PC-3 (cell line): ENCODE measurements around the gene ZNF784. TPM values are rescaled to one million over a fixed set of nuclear protein-coding genes. Genes with fewer than 3 reads are reported as not detected.

Experiments used
- ATAC-seq: fragments of 200-7000 bp; cut with Tn5 transposase; 2 replicates; pipeline ENCODE4 v1.9.1; 2020; ENCODE audit warnings: mild to moderate bottlenecking, moderate library complexity
- BruUV-seq: library from RNA; stranded (reverse); fragments of 400-500 nt; replicated peaks from 2 replicates; lab custom pipeline; 2021; lab: Mats Ljungman, UMichigan
- CTCF ChIA-PET: fragments of 300-600 bp; sonication (Branson Sonifier 250); formaldehyde crosslinking; loops from one replicate; lab custom pipeline; 2022; ENCODE audit warnings: antibody characterized with exemption; lab: Charles Lee
- POLR2A ChIA-PET: fragments of 300-600 bp; sonication (Branson Sonifier 250); formaldehyde crosslinking; loops from one replicate; lab custom pipeline; 2022; ENCODE audit warnings: antibody characterized with exemption; ENCODE audit not compliant: unreplicated experiment; lab: Charles Lee
- DNase-seq: peaks from one replicate; pipeline ENCODE4 v3.0.0-alpha.2; 2015
- H2AFZ ChIP-seq: fragments of 300-600 bp; sonication (generic); 2 replicates; pipeline ENCODE4 v1.6.0; 2016; ENCODE audit warnings: antibody characterized with exemption, low read length
- H3F3A ChIP-seq: fragments of 300-600 bp; sonication (generic); one replicate; pipeline ENCODE4 v1.6.0; 2017; ENCODE audit warnings: antibody characterized with exemption, low read length, control low read depth, mild to moderate bottlenecking; ENCODE audit not compliant: unreplicated experiment
- H3K27ac ChIP-seq: fragments of 300-600 bp; sonication (generic); 2 replicates; pipeline ENCODE4 v1.5.1; 2016; ENCODE audit warnings: mild to moderate bottlenecking, low read length
- H3K27me3 ChIP-seq: fragments of 300-600 bp; sonication (generic); 2 replicates; pipeline ENCODE4 v1.6.1; 2016; ENCODE audit warnings: low read length, mixed read lengths
- H3K36me3 ChIP-seq: fragments of 300-600 bp; sonication (generic); 2 replicates; pipeline ENCODE4 v1.6.1; 2016; ENCODE audit warnings: low read depth, mixed run types, low read length, mixed read lengths
- H3K4me1 ChIP-seq: fragments of 300-600 bp; sonication (generic); 2 replicates; pipeline ENCODE4 v1.5.1; 2016; ENCODE audit warnings: low read length; ENCODE audit not compliant: insufficient read depth
- H3K4me2 ChIP-seq: fragments of 300-600 bp; sonication (generic); 2 replicates; pipeline ENCODE4 v1.6.0; 2016; ENCODE audit warnings: low read length
- H3K4me3 ChIP-seq: fragments of 300-600 bp; sonication (generic); 2 replicates; pipeline ENCODE4 v1.5.1; 2016; ENCODE audit warnings: mild to moderate bottlenecking, low read length, mixed read lengths
- H3K79me2 ChIP-seq: fragments of 300-600 bp; sonication (generic); 2 replicates; pipeline ENCODE4 v1.6.1; 2017; ENCODE audit warnings: low read length, mixed read lengths
- H3K9ac ChIP-seq: fragments of 300-600 bp; sonication (generic); 2 replicates; pipeline ENCODE4 v1.6.0; 2016; ENCODE audit warnings: mild to moderate bottlenecking, low read length
- H3K9me2 ChIP-seq: fragments of 300-600 bp; sonication (generic); replicated peaks from 2 replicates; pipeline ENCODE4 v1.6.1; 2016; ENCODE audit warnings: mixed run types, low read length, mixed read lengths
- H3K9me3 ChIP-seq: fragments of 300-600 bp; sonication (generic); 2 replicates; pipeline ENCODE4 v1.6.1; 2016; ENCODE audit warnings: low read length, mixed read lengths
- H4K20me1 ChIP-seq: fragments of 300-600 bp; sonication (generic); 2 replicates; pipeline ENCODE4 v1.6.1; 2016; ENCODE audit warnings: low read length, mixed read lengths
- EZH2 ChIP-seq: fragments of 300-600 bp; sonication (generic); IDR thresholded peaks from one replicate; pipeline ENCODE4 v1.6.1; 2017; ENCODE audit warnings: antibody characterized with exemption, mild to moderate bottlenecking, low read length; ENCODE audit not compliant: unreplicated experiment
- EZH2phosphoT487 ChIP-seq: fragments of 300-600 bp; sonication (generic); IDR thresholded peaks from 2 replicates; pipeline ENCODE4 v1.6.1; 2018; ENCODE audit warnings: mild to moderate bottlenecking, antibody characterized with exemption, low read length, borderline replicate concordance
- intact Hi-C: fragments of 100-400 bp; cut with micrococcal nuclease; formaldehyde crosslinking; loops from 2 replicates; pipeline ENCODE4 v1.9.0; 2023
- total RNA-seq: library from RNA; depleted of rRNA; stranded (reverse); fragments of >200 nt; gene quantifications from 2 replicates; pipeline ENCODE4 v1.2.3, GENCODE V29; 2014
- TF ChIP-seq, protein P1 (sequence below): fragments of 300-600 bp; sonication (generic); conservative IDR thresholded peaks from 2 replicates; pipeline ENCODE4 v1.5.1; 2017; ENCODE audit warnings: antibody characterized with exemption, low read depth, mild to moderate bottlenecking, low read length

ZNF784 gene
- total RNA-seq, 1 experiment from 2014 or later = 9.0 TPM

DNA sequence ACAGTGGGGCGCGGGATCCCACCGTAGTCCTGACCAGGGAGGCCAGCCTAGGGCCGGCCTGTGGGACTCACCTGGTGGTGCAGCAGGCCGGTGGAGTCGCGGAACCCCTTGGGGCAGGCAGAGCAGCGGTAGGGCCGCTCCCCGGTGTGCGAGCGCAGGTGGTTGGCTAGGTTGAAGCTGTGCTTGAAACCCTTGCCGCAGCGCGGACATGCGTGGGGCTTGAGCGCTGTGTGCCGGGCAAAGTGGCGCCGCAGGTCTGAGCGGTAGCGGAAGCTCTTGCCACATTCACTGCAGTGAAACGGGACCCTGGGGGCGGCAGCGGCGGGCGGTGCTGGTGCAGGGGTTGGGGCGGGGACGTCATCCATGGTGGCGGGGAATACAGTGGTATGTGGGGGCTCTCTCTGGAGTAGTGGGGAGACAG lies 26.9 kb downstream of the ZNF784 start:
- no peak overlapping the region for H3K27ac ChIP-seq
- H3K4me3 ChIP-seq = no peak overlapping the region
- H3K79me2 ChIP-seq = peaks cover 12% of the 10 kb centered on the region; the same call in 1 of the 2 replicates
- H3F3A ChIP-seq = no peaks in the 10 kb centered on the region
- CTCF ChIA-PET = no interaction called here
- no peak for TF ChIP-seq EZH2phosphoT487
- TF ChIP-seq, protein P1, sequence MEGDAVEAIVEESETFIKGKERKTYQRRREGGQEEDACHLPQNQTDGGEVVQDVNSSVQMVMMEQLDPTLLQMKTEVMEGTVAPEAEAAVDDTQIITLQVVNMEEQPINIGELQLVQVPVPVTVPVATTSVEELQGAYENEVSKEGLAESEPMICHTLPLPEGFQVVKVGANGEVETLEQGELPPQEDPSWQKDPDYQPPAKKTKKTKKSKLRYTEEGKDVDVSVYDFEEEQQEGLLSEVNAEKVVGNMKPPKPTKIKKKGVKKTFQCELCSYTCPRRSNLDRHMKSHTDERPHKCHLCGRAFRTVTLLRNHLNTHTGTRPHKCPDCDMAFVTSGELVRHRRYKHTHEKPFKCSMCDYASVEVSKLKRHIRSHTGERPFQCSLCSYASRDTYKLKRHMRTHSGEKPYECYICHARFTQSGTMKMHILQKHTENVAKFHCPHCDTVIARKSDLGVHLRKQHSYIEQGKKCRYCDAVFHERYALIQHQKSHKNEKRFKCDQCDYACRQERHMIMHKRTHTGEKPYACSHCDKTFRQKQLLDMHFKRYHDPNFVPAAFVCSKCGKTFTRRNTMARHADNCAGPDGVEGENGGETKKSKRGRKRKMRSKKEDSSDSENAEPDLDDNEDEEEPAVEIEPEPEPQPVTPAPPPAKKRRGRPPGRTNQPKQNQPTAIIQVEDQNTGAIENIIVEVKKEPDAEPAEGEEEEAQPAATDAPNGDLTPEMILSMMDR = no peak
- no peak for TF ChIP-seq EZH2
- DNase-seq (no peak), ATAC-seq (no peak)
- no peaks in the 10 kb centered on the region for H3K9me2 ChIP-seq
- BruUV-seq = no TSS peak
- no peaks in the 10 kb centered on the region for H3K9me3 ChIP-seq
- H3K4me1 ChIP-seq = peaks cover 12% of the 10 kb centered on the region
- H3K36me3 ChIP-seq = peaks cover 4% of the 10 kb centered on the region; the same call in 1 of the 2 replicates
- H4K20me1 ChIP-seq = no peaks in the 10 kb centered on the region
- H3K27me3 ChIP-seq = no peaks in the 10 kb centered on the region
- no peak overlapping the region for H2AFZ ChIP-seq
- no peak overlapping the region for H3K9ac ChIP-seq
- POLR2A ChIA-PET = no interaction called here
- intact Hi-C loops = loop anchor here (5.0 kb wide), 1 partner anchor 35 kb away; no protein-coding TSS in a partner anchor
- no peak overlapping the region for H3K4me2 ChIP-seq

DNA sequence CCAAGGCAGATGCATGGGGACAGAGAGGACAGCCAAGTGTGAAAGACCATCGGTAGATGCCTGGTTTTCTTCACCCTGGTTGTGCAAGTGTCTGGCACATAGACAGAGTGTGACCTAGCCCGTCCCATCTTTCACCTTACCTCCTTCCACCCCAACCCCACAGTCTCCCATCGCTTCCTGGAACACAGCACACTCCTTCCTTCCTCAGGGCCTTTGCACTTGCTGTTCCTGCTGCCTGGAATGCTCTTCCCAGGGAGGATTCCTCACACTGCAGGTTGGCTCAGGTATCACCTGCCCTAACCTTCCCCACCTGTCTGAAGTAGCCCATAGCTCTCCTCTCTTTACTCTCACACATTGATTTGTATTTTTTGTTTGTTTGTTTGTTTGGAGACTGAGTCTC lies 28.1 kb downstream of the ZNF784 start:
- intact Hi-C loops = loop anchor here (5.0 kb wide), 1 partner anchor 36 kb away; no protein-coding TSS in a partner anchor
- H3K4me3 ChIP-seq = no peak overlapping the region
- H4K20me1 ChIP-seq = no peaks in the 10 kb centered on the region
- H3K27me3 ChIP-seq = no peaks in the 10 kb centered on the region
- peaks cover 4% of the 10 kb centered on the region; the same call in 1 of the 2 replicates for H3K36me3 ChIP-seq
- H3F3A ChIP-seq = no peaks in the 10 kb centered on the region
- DNase-seq (no peak), ATAC-seq (no peak)
- no peak overlapping the region for H3K27ac ChIP-seq
- ChIA-PET CTCF (no interaction called here), POLR2A (no interaction called here)
- BruUV-seq = no TSS peak
- TF ChIP-seq, protein P1 = no peak
- no peak for TF ChIP-seq EZH2phosphoT487
- no peak for TF ChIP-seq EZH2
- no peak overlapping the region for H3K9ac ChIP-seq
- H3K4me2 ChIP-seq = no peak overlapping the region
- H3K9me2 ChIP-seq = no peaks in the 10 kb centered on the region
- no peaks in the 10 kb centered on the region for H3K9me3 ChIP-seq
- H2AFZ ChIP-seq = no peak overlapping the region
- H3K79me2 ChIP-seq = peaks cover 12% of the 10 kb centered on the region; the same call in 1 of the 2 replicates
- H3K4me1 ChIP-seq = peaks cover 12% of the 10 kb centered on the region

DNA sequence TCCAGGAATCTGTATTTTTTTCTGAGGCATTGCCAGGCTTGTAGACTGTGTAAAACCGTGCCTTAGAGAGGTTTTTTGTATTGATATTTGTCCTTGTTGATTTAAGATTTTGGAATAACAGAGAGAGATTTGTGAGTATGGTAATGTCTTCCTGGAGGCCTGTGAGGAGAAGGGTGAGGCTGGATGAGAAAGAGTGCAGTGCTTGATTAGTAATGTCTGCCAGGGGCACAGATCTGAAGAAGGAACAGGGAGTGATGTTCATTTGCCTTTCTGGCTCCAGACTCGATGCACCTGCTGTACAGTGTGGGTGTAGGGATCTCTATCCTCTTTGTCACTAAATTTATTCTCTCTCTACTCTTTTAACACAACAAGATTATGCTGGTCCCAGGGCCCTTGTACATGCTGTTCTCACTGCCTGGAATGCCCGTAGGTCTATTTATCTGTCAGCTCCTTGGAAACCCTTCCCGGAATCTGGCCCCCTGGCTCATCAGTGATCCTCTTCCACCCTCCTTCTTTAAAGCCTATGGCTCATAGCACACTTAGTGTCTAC lies 29.3 kb downstream of the ZNF784 start:
- H3K36me3 ChIP-seq = peaks cover 4% of the 10 kb centered on the region; the same call in 1 of the 2 replicates
- intact Hi-C loops = loop anchor here (5.0 kb wide), 1 partner anchor 37 kb away; no protein-coding TSS in a partner anchor

More for the DNA sequence above, 29.3 kb downstream of the ZNF784 start:
- H3K4me1 ChIP-seq = 0 out of 2 replicates have a peak, but pooled peaks cover 7% of the 10 kb centered on the region
- no peak overlapping the region for H2AFZ ChIP-seq
- no peak overlapping the region for H3K9ac ChIP-seq
- H3K9me2 ChIP-seq = no peaks in the 10 kb centered on the region
- DNase-seq (no peak), ATAC-seq (no peak)
- no peaks in the 10 kb centered on the region for H3K27me3 ChIP-seq
- CTCF ChIA-PET = no interaction called here
- no peak overlapping the region for H3K4me3 ChIP-seq
- H3K79me2 ChIP-seq = 0 out of 2 replicates have a peak, but pooled peaks cover 3% of the 10 kb centered on the region
- no peak for TF ChIP-seq EZH2
- TF ChIP-seq, protein P1 = no peak
- no peak for TF ChIP-seq EZH2phosphoT487
- POLR2A ChIA-PET = no interaction called here
- no peaks in the 10 kb centered on the region for H4K20me1 ChIP-seq
- no TSS peak for BruUV-seq
- H3F3A ChIP-seq = no peaks in the 10 kb centered on the region
- H3K27ac ChIP-seq = no peak overlapping the region
- no peak overlapping the region for H3K4me2 ChIP-seq
- no peaks in the 10 kb centered on the region for H3K9me3 ChIP-seq
